IPS-18c (cell line): Measurements from ENCODE around the gene TM4SF5.

ENCODE experiments used
- H3K4me3 ChIP-seq: 2 replicates; pipeline ENCODE4 v1.7.0; 2013; ENCODE audit warnings: low read depth, mild to moderate bottlenecking, low read length, moderate library complexity; ENCODE audit not compliant: insufficient read depth
- H3K9me3 ChIP-seq: one replicate; pipeline ENCODE4 v1.6.1; 2013; ENCODE audit warnings: mild to moderate bottlenecking, low read length, moderate library complexity; ENCODE audit not compliant: control insufficient read depth, insufficient read depth

Gene TM4SF5

GRCh38 chr17:4785311-4786105, 13.8 kb downstream of the TM4SF5 start:
- no peak overlapping the region for H3K4me3 ChIP-seq
- no peaks in the 10 kb centered on the region for H3K9me3 ChIP-seq

DNA sequence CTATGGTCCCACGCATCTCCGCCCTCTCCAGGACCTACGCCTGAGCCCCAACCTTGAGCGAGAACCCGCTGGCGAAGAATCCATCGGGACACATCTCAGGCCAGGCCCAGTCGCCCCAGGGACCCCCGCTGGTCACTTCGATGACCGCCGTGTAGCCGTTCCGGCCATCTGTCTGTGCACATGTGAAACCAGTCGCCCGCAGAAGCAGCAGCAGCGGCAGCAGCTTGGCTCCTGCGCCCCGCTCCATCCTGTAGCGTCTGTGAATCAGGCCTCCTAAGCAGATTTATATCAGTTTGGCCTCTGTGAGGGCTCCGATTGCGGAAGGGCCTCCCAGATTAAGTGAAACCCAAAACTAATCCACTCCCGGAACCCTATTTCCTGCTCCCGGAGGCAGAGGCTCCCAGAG, 14.4 kb downstream of the TM4SF5 start, which contains the start of gene VMO1:
VMO1 (minus strand) TSS at position 259 of the 406 bp plus-strand sequence; CDS start at position 247, 12 bp downstream.
- no peak within 1 kb of the TSS for H3K4me3 ChIP-seq

DNA sequence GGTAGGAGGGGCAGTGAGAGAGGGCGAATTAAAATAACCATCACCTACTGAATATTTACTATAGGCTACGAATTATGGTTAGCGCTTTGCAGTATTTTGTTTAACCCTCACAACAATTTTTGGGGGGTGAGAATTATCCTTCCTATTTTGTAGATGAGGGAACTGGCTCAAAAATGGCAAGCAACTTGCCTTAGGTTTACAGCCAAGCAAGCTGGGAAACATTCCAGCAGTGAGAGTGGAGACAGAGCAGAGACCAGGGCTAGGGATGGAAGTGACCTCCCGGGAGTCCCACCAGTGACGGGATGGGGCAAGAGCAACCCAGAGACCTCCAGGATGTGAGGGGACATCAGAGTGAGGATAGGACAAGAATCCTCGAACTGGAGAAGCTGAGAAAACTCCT, 14.8 kb downstream of the TM4SF5 start:
- Histone ChIP-seq H3K4me3 (no peak overlapping the region), H3K9me3 (no peaks in the 10 kb centered on the region)

More for the DNA sequence above, 14.4 kb downstream of the TM4SF5 start, which contains the start of gene VMO1:
- no peaks in the 10 kb centered on the region for H3K9me3 ChIP-seq

DNA sequence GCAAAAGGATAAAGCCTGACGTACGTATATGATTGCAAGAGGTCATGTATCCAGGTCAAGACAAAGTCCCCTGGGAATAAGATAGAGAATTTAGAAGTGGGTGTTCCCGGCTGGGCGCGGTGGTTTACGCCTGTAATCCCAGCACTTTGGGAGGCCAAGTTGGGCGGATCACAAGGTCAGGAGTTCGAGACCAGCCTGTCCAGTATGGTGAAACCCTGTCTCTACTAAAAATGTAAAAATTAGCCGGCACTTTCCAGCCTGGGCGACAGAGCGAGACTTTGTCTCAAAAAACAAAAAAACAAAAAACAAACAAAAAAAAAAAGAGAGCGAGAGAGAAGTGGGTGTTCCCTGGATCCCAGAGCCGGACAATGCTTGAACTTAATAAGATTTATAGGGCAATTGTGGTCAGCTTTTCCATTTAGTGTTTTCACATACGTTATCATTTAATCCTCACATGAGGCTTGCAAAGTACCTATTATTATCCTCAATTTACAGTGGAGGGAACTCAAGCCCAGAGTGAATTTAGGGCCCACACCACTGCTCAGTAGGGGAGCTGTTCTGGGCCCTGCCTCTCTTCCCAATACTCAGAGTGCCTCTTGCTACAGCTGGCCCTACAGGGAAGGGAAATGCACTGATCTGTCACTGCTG, 16.6 kb downstream of the TM4SF5 start:
- Histone ChIP-seq H3K4me3 (peak overlapping the region; percentile 80; the same call in 1 of the 2 replicates), H3K9me3 (no peaks in the 10 kb centered on the region)

- Histone ChIP-seq H3K4me3 (peak within 1 kb of the TSS; percentile 80), H3K9me3 (no peaks in the 10 kb centered on the region)
Measured at GRCh38 chr17:4788807-4789700, 17.4 kb downstream of the TM4SF5 start, which contains the start of gene GLTPD2. GLTPD2 (plus strand) TSS chr17:4788964; CDS start chr17:4789012, 48 bp downstream.

DNA sequence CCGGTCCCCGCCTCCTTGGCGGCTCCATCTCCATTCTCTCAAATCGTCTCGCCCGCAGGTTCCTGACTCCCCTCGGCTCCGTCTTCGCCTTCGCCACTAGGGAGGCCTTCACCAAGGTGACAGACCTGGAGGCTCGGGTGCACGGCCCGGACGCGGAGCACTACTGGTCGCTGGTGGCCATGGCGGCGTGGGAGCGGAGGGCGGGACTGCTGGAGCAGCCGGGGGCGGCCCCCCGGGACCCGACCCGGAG, 17.9 kb downstream of the TM4SF5 start:
- Histone ChIP-seq H3K4me3 (peak overlapping the region; percentile 80), H3K9me3 (no peaks in the 10 kb centered on the region)

DNA sequence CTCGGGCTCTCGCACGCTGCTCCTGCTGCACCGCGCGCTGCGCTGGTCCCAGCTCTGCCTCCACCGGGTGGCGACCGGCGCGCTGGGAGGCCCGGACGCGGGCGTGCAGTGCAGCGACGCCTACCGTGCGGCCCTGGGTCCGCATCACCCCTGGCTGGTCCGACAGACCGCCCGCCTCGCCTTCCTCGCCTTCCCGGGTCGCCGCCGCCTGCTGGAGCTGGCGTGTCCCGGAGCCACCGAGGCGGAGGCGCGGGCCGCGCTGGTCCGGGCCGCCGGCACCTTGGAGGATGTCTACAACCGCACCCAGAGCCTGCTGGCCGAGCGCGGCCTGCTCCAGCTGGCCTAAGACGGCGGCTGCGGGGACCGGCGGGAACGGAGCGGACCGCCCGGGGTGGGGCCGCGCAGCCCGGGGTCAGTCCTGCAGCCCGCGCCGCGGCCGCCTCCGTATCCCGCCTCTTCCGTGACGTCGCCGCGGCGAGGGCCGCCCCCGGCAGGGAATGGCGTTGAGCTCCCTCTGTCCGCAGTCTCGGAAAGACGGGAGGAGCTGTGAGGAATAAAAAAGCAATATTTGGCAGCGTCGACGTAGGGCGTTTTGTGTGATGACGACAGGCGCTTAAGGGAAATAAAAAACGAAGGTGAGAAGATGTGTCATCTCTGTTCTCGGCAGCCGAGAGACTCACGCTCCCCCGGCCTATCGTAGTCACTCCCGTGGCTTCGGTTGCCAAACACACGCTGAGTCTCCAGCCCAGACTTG, 18.4 kb downstream of the TM4SF5 start:
- H3K9me3 ChIP-seq = no peaks in the 10 kb centered on the region
- peak overlapping the region; percentile 80 for H3K4me3 ChIP-seq

GRCh38 chr17:4790705-4791088, 19.0 kb downstream of the TM4SF5 start:
- Histone ChIP-seq H3K4me3 (peak overlapping the region; percentile 80), H3K9me3 (no peaks in the 10 kb centered on the region)

GRCh38 chr17:4795168-4795567, 23.5 kb downstream of the TM4SF5 start:
- Histone ChIP-seq H3K4me3 (no peak overlapping the region), H3K9me3 (no peaks in the 10 kb centered on the region)

DNA sequence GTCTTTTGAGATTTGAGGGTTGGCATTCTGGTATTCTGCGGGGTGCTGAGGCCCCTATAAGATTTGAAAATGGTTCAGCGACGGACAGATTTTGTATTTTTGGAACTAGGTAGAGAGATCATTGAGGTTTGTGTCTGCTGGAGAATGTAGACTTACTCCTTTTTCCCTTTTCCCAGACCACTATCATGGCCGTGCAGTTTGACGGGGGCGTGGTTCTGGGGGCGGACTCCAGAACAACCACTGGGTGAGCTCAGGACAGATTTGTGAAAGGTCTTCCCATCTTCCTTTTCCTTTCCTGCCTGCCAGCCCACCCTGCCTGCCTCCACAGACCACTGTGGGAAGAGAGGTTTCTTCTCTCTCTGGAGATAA, 24.9 kb downstream of the TM4SF5 start:
- peak overlapping the region; percentile 98 for H3K4me3 ChIP-seq
- H3K9me3 ChIP-seq = no peaks in the 10 kb centered on the region

GRCh38 chr17:4800462-4801196, 28.9 kb downstream of the TM4SF5 start:
- no peaks in the 10 kb centered on the region for H3K9me3 ChIP-seq

DNA sequence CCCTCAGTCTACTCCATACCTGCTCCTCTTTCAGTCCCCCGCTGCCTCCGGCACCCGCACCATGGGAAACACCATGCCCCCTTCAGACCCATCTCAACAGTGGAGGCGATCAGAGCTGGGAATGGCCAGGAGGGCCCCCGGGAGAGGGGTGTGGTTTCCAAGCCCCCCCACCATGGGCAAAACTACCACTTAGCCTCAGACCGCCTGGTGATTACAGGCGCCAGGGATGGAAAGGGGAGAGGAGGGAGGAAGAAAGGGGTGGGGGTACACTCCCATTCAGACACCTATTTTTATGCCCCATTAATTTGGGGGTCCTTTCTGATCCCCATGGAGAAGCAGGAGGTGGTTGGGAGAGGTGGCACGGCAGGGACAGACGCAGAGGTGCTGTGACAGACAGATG, 30.5 kb downstream of the TM4SF5 start, which contains the start of gene C17orf114:
C17orf114 (minus strand) TSS at position 101 of the 400 bp plus-strand sequence.
- no peak within 1 kb of the TSS for H3K4me3 ChIP-seq
- H3K9me3 ChIP-seq = no peaks in the 10 kb centered on the region

More at GRCh38 chr17:4800462-4801196, 28.9 kb downstream of the TM4SF5 start:
- H3K4me3 ChIP-seq = no peak overlapping the region

DNA sequence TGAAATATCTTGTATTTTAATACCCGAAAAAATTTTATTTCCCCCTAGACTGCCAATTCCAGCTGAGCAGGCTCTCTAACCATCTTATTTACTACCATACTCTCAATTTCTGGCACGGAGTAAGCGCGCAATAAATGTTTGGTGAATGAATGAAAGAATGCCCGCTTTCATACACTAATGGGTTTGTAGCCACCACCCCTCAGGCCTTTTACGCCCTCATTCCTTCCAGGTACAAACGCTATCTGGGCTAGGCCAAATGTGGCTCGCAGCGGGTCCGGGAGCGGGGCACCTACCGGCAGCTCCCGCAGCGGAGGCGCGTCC, 34.7 kb downstream of the TM4SF5 start:
- Histone ChIP-seq H3K9me3 (no peaks in the 10 kb centered on the region), H3K4me3 (peak overlapping the region; percentile 70)

- no peaks in the 10 kb centered on the region for H3K9me3 ChIP-seq
- peak within 1 kb of the TSS; percentile 70 for H3K4me3 ChIP-seq
Measured at GRCh38 chr17:4806777-4807604, 35.3 kb downstream of the TM4SF5 start, which contains the start of gene PLD2. PLD2 (plus strand) TSS chr17:4807152; CDS start chr17:4807773, 621 bp downstream.

GRCh38 chr17:4807605-4808377, 36.1 kb downstream of the TM4SF5 start:
- Histone ChIP-seq H3K4me3 (peak overlapping the region; percentile 69), H3K9me3 (no peaks in the 10 kb centered on the region)
